ENCODE measurements around the gene PRR13.
"Not testable (repeated sequence)": the region's sequence is repeated elsewhere in the genome, so short reads cannot be mapped to it uniquely, and the experiment has no call there.

Gene PRR13, protein sequence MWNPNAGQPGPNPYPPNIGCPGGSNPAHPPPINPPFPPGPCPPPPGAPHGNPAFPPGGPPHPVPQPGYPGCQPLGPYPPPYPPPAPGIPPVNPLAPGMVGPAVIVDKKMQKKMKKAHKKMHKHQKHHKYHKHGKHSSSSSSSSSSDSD

DNA sequence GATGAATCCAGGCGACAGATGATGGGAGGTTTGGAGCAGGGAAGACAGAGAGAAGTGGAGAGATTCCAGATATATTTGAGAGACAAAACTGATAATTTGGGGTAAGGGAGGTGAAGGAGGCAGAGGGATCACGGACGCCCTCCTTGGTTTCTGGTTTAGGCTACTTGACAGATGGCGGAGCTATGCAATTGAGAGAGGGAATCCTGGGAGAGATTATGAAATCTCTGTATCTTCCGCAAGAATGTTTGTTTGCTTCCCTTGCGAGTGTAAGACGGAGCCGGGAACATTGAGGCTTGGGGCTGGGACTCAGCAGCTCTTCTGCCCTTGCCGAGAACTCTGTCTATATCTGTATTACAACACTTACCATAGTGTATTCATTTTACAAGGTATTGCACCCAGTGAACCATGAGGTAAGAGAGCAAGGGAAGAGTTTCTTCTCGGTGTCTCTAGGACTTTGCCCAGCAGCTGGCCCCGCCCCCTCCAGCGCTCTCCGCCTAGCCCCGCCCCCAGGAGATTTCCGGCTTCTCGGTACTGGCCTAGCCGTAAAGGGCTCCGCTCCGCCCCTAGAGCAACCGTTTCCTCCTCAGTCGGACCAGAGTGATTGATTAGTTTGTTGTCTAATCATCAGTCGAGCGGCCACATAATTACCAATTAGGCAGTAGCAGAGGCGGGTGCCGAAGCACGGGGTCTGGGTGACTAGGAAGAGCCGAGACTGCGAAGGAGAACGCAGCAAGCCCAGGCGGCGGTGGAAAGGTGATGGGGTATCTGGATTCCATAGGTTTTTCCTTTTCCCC is at the start of gene PRR13:
TSS of gene PRR13 (plus strand) at position 695 of the 794 bp plus-strand sequence. CDS start 981 bp downstream, outside the sequence.
- DNase-seq: peak; percentile 97 to 99

DNA sequence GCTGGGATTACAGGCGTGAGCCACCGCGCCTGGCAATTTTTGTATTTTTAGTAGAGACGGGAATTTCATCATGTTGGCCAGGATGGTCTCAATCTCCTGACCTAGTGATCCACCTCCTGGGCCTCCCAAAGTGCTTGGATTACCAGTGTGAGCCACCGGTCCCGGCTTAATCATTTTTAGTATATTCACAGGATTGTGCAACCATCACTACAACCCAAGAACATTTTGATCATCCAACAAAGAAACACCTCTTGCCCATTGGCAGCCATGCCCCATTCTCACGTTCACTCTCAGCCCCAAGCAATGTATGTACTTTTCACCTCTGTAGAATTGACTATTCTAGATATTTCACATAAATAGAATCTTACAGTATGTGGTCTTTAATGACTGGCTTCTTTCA is 41.6 kb upstream of the PRR13 start:
- no peak for DNase-seq

DNA sequence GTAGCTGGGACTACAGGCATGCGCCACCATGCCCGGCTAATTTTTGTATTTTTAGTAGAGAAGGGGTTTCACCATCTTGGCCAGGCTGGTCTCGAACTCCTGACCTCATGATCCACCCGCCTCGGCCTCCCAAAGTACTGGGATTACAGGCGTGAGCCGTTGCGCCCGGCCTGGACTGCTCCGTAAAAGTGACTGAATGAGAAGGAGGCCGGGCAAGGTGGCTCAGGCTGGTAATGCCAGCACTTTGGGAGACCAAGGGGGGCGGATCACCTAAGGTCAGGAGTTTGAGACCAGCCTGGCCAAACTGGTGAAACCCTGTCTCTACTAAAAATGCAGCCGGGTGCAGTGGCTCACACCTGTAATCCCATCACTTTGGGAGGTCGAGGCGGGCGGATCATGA is 39.2 kb upstream of the PRR13 start:
- not testable (repeated sequence) for DNase-seq

DNA sequence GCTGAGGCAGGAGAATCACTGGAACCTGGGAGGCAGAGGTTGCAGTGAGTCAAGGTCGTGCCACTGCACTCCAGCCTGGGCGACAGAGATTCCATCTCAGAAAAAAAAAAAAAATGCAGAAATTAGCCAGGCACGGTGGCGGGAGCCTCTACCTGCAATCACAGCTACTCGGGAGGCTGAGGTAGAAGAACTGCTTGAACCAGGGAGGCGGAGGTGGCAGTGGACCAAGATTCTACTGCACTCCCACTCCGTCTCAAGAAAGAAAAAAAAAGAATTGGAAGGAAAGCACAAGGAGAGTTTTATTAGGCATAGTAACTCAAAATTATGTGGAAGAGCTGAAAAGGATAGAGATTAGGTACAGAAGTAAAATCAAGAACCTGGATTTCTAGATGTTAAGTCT is 38.7 kb upstream of the PRR13 start:
- DNase-seq: no peak

DNA sequence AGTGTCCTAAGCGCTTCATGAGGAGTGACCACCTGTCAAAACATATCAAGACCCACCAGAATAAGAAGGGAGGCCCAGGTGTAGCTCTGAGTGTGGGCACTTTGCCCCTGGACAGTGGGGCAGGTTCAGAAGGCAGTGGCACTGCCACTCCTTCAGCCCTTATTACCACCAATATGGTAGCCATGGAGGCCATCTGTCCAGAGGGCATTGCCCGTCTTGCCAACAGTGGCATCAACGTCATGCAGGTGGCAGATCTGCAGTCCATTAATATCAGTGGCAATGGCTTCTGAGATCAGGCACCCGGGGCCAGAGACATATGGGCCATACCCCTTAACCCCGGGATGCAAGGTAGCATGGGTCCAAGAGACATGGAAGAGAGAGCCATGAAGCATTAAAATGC is 30.6 kb upstream of the PRR13 start:
- no peak for DNase-seq

DNA sequence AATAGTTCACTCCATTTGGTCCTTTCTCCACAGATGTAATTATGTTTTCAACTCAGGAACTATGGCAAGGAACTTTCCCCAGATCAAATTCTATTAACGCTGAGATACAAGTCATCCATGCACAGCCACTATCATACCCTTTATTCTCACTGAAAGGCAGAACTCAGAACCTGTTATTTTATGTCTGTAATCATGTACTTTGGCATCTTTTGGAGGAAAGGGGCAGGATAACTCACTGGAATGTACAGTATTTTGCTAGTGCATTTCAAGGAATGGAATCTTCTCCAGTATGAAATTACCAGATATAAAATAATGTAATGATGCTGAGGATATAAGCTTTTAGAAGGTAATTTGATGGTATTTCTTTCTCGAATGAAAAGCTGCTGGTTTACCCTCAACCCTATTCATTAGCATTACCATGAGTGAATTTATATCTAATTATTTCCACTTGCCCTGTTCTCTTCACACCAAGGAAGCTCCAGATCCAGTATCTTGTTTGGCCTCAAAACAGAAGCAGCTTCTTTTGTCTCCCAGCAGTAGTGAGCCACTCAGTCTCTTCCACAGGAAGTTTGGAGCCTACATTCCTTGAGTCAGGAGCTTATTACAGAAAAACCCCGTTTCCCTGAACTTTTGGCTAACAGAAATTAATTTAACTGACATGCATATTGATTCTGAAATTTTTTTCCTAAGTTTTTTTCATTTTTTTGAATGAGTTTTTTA is 27.9 kb upstream of the PRR13 start:
- no peak for DNase-seq

DNA sequence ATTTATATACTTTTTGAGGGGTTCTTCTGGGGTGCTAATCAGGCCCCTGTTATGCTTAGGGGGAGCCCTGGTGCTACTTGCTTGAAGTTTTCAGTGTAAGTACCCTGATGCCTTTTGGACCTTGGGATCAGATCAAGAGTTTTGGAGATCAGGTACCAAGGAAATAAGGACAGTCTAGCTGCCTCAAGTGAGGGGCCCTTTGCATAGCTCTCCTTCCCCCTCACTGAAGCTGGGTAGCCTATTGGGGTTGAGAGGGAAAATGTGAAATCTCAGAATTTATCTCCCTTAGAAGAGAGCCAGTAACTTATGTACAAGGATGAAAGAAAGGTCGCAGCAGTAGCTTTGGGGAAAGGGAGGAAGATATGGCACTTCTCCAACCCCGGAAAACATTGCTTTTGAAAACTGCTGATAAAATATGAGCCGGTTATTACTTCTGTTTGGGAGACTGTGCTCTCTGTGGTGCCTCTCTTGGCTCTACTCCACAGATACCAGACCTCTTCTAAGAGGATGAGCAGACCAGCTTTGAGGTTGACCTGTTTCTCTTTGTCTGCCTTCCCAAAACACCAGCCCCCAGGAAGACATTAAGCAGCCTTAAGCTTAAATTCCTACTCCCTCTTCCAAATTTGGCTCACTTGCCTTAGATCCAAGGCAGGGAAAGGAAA is 26.6 kb upstream of the PRR13 start:
- DNase-seq: no peak

DNA sequence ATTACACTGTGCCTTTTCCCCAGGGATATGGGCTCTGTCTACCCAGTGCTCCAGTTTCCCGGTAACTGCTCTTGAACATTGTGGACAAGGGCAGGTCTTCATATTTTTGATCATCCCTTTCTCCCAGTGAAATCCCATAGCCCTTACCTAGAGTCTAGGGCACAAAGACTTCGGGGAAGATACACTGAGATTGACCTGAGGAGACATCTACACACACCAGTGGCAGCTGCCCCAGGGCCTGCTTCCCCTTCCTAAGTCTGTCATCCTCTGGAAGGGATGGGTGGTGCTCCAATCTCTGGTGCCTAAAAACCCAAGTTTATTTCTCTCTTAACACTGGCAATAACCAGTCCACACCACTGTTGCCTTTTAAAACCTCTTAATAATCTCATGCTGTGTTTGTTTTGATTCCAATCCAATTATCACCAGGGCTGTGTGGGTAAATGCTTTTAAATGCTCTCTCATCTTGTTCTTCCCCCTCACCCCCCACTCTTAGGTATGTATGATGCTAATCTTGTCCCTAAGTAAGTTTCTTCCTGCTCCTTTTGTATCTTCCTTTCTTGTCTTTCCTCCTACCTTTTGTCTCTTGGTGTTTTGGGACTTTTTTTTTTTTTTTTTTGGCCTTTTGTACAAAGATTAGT is 25.7 kb upstream of the PRR13 start:
- not testable (repeated sequence) for DNase-seq

DNA sequence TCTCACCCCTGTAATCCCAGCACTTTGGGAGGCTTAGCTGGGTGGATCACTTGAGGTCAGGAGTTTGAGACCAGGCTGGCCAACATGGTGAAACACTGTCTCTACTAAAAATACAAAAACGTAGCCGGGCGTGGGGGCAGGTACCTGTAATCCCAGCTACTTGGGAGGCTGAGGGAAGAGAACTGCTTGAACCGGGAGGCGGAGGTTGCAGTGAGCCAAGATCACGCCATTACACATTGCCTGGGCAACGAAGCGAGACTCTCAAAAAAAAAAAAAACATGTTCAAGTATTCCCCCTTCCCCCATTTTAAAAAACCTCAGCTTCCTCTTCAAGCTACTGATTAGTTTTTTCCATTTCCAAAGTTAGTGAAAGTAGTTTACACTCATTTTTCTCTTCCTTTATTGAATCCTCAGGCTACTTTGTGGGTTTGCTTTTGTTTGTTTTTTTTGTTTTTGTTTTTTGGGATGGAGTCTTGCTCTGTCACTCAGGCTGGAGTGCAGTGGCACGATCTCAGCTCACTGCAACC is 24.2 kb upstream of the PRR13 start:
- DNase-seq: peak in 1 of 2 experiments; percentile 26

DNA sequence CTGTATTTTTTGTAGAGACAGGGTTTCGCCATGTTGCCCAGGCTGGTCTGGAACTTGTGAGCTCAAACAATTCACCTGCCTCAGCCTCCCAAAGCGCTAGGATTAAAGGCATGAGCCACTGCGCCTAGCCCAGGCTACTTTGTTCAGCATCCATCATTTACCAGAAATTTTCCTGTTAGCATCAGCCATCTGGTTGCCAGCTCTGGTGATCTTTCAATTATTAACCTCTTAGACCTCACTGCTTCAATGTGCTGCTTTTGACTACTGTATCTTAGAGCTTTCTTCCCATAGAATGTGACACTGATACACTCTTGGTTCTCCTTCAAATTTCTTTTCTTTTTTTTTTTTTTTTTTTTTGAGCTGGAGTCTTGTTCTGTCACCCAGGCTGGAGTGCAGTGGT is 23.3 kb upstream of the PRR13 start:
- DNase-seq: no peak

DNA sequence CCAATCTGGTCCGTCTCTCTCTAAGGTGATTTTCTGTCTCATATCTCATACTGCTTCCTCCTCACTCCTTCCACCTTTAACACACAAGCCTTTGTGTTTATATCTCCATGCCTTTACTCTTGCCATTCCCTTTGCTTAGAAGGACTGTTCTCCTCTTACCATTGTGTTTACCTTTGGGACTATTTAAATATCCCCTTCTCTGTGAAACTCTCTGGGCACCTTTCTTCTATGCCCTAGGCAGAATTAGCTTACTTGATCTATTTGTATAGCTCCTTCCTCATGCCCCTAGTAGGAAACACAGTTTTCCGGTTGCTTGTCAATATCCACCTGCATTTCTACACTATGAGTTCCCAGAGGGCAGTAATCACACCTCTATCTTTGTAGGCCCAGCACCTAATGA is 21.8 kb upstream of the PRR13 start:
- no peak for DNase-seq

DNA sequence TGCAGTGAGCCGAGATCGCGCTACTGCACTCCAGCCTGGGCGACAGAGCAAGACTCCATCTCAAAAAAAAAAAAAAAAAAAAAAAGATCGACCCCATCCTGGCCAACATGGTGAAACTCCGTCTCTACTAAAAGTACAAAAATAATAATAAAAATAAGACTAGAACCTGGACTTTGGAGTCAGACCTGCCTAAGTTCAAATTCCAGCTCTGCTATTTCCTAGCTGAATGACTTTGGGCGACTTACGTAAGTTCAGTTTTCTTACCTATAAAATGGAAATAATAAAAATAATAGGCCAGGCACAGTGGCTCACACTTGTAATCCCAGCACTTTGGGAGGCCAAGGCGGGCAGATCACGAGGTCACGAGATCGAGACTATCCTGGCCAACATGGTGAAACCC is 19.3 kb upstream of the PRR13 start:
- DNase-seq: not testable (repeated sequence)

DNA sequence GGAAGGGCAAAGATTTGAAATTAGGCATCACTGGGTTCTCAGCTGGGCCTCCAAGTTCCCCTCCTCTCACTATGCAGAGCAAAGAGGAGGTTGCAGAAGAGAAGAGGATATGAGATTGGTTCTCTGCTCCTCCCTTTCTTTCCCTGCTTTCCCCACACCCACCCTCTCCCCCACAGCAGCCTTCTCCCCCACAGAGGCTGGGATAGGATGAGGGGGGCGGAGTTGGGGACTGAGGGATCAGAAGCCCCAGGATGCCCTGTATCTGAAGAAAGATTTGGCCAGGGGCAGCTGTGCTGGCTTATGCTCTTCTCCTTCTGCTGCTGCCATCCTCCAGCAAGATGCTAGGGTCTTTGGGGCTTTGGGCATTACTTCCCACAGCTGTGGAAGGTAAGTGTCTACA is 17.9 kb upstream of the PRR13 start, which contains the start of gene AMHR2:
TSS of gene AMHR2 (plus strand) at position 259 of the 400 bp plus-strand sequence. CDS start at position 339, 80 bp downstream.
- no peak for DNase-seq

DNA sequence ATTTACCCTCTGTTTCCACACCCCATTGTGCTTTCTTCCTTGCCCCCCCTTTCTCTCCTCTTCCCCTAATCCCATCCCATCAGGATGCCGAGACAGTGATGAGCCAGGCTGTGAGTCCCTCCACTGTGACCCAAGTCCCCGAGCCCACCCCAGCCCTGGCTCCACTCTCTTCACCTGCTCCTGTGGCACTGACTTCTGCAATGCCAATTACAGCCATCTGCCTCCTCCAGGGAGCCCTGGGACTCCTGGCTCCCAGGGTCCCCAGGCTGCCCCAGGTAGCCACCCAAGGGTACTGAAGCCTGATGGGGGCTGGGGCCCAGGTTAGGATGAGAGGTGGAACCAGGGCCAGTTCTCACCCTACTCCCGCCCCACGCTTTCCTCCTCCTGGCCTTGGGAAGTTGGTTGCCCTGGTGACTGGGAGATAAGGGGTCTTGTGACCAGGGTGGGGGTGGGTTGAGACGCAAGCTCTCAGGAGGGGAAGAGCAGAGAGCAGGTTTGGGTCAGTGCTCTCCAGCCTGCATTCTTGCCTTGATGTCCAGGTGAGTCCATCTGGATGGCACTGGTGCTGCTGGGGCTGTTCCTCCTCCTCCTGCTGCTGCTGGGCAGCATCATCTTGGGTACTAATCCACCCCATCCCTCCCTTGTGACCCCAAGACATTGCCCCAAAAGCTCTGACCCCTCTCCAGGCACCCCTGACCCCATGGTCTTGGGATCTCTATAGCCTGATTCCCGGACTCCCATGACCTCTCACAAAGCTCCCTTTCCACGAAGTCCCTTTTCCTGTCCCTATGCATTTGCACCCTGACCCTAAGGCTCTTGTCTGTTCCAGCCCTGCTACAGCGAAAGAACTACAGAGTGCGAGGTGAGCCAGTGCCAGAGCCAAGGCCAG is 16.7 kb upstream of the PRR13 start:
- DNase-seq: no peak

DNA sequence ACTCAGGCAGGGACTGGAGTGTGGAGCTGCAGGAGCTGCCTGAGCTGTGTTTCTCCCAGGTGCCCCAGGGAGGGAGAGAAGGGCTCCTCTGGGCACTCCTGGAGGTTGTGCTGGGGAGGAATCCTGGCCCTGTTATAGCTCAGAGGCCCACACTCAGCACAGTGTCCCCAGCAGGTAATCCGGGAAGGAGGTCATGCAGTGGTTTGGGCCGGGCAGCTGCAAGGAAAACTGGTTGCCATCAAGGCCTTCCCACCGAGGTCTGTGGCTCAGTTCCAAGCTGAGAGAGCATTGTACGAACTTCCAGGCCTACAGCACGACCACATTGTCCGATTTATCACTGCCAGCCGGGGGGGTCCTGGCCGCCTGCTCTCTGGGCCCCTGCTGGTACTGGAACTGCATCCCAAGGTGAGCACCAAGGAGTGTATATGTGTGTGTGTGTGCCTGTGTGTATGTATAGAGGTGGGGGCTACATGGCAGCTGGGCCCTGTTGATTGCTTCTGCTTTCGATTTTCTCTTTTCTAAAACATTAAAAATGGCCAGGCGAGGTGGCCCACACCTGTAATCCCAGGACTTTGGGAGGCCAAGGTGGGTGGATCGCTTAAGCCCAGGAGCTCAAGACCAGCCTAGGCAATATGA is 15.9 kb upstream of the PRR13 start:
- DNase-seq: no peak

DNA sequence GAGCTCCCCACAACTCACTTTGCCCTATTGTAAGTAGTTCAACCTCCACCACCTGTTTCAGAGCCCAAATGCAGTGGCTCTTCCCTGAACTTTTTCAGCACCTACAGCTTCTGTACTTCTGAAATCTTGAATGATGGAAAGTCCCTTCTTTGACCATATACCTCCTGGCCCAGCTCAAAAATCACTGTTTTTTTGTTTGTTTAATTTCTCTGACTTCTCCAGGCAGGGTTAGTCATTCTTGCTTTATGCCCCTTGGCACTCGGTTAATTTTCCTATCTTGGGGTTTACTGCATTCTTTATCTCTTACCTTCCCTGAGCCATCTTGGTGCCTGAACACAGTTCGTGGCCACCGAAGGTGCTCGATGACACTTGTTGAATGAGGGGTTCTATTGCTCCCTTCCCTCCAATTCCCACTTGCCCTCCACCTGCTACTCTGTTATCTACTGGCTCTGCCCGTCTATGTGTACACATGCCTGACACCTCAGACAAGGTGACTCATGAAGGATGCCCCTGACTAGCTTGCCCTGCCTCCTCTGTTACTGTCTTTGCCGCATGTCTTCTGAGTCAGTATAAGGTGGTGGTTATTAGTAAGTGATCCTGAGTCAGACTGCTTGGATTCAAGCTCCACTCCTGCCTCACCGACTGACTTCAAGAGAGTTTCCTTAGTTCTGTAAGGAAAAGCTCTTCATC is 13.5 kb upstream of the PRR13 start:
- peak; percentile 60 to 64 for DNase-seq

DNA sequence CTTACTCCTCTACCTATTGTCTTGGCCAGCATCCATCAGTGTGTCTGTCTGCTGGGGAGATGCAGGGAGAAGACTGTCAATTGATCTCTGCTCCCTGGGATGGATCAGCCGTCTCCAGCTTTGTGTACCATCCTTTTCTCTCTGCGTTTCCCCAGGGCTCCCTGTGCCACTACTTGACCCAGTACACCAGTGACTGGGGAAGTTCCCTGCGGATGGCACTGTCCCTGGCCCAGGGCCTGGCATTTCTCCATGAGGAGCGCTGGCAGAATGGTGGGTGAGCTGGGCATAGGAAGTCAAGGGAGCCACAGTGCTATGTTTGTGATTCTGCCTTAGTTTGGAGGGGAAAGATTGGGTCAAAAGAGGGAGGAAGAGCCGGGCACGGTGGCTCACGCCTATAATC is 12.8 kb upstream of the PRR13 start:
- no peak for DNase-seq

DNA sequence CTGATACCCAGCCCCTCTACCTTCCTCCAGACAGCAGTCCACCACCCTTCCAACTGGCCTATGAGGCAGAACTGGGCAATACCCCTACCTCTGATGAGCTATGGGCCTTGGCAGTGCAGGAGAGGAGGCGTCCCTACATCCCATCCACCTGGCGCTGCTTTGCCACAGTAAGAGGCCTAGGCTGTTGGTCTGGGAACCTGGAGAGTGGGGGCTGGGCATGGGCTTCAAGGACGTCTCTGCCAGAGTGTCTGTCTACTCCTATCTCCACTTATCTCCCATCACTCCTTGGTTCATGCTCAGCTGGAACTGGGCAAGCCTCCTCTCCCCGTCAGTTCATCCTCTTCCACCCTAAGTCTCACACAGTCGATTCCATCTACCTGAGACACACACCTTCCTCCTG is 11.4 kb upstream of the PRR13 start:
- no peak for DNase-seq

DNA sequence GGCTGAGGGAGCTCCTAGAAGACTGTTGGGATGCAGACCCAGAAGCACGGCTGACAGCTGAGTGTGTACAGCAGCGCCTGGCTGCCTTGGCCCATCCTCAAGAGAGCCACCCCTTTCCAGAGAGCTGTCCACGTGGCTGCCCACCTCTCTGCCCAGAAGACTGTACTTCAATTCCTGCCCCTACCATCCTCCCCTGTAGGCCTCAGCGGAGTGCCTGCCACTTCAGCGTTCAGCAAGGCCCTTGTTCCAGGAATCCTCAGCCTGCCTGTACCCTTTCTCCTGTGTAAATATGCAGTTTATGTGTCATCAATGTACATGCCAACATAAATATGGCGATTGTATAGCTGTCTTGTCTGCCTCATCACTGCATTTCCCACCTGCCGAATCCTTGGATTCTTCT is 10.3 kb upstream of the PRR13 start:
- DNase-seq: no peak

DNA sequence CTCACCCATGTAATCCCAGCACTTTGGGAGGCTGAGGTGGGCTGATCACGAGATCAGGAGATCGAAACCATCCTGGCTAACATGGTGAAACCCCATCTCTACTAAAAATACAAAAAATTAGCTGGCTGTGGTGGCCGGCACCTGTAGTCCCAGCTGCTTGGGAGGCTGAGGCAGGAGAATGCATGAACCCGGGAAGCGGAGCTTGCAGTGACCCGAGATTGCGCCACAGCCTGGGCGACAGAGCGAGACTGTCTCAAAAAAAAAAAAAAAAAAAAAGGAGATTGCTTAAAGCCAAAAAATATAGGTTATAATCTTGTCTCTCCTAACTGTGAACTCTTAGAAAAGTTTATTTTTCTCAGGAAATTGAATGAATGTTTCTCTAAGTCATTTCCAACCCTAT is 6.2 kb upstream of the PRR13 start:
- DNase-seq: not testable (repeated sequence)
